ENCODE results near the gene GRM4.

DNA sequence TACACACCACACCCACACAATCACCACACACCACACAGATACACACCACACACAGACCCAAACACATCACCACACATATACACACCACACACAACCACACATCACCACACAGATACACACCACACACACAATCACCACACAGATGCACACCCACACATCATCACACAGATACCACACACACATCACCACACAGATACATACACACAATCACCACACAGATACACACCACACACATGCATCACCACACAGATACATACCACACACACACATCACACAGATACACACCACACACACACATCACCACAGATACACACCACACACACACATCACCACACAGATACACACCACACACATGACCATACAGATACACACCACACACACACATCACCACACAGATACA lies 73.2 kb downstream of the GRM4 start:
- TF ChIP-seq, protein P1, sequence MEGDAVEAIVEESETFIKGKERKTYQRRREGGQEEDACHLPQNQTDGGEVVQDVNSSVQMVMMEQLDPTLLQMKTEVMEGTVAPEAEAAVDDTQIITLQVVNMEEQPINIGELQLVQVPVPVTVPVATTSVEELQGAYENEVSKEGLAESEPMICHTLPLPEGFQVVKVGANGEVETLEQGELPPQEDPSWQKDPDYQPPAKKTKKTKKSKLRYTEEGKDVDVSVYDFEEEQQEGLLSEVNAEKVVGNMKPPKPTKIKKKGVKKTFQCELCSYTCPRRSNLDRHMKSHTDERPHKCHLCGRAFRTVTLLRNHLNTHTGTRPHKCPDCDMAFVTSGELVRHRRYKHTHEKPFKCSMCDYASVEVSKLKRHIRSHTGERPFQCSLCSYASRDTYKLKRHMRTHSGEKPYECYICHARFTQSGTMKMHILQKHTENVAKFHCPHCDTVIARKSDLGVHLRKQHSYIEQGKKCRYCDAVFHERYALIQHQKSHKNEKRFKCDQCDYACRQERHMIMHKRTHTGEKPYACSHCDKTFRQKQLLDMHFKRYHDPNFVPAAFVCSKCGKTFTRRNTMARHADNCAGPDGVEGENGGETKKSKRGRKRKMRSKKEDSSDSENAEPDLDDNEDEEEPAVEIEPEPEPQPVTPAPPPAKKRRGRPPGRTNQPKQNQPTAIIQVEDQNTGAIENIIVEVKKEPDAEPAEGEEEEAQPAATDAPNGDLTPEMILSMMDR (IDR thresholded peaks at IDR 0.05), result no peak
- no peak for TF ChIP-seq POLR2A (IDR thresholded peaks at IDR 0.05)

Measured in right lobe of liver (tissue), 4 donors.